Mammary epithelial cell (primary cell): ENCODE measurements around the gene SHKBP1.

Source experiments
- EZH2 ChIP-seq: IDR thresholded peaks from 2 replicates; pipeline ENCODE4 v1.6.1; 2012; ENCODE audit warnings: low read length, inconsistent platforms, borderline replicate concordance
- TF ChIP-seq, protein P1 (sequence below), 2 donors: IDR thresholded peaks in 1 of 2; conservative IDR thresholded peaks in 1 of 2; 2 replicates each; pipeline ENCODE4 v1.5.1; 2011 to 2012; ENCODE audit warnings: inconsistent platforms in 2 of 2, low read length in 2 of 2, mild to moderate bottlenecking in 2 of 2, control low read depth in 1 of 2, low read depth in 1 of 2; ENCODE audit not compliant: insufficient read depth in 1 of 2; ENCODE audit errors: extremely low read depth in 1 of 2

DNA sequence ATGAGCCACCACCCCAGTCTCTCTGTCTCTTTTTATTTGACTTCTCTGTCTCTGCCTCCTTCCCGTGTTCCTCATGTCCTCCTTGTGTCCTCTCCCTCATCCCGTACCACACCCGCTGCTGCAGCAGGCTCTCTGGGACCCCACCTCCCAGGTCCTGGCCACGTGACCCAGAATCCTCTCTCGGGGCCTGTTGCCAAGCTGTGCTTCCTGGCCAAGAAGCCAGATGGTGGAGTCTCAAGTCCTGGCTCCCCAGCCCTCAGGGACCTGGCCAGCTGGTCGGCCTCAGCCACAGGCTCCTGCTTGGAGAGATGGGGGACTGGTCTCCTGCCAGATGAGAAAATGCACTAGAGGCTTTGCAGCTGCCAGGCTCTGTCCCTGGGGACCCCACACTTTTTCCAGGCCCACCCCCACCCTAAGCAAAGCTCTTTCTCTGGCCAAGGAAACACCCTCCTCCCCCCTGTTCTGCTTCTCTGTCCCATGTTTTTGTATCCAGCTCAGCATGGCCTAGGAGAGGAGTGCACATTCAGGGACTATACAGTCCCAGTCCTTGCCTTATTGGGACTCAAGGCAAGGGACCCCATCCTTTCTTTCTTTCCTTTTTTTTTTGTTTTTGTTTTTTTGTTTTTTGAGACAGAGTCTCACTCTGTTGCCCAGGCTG lies 34.3 kb upstream of the SHKBP1 start:
- no peak for TF ChIP-seq EZH2
- TF ChIP-seq, protein P1, sequence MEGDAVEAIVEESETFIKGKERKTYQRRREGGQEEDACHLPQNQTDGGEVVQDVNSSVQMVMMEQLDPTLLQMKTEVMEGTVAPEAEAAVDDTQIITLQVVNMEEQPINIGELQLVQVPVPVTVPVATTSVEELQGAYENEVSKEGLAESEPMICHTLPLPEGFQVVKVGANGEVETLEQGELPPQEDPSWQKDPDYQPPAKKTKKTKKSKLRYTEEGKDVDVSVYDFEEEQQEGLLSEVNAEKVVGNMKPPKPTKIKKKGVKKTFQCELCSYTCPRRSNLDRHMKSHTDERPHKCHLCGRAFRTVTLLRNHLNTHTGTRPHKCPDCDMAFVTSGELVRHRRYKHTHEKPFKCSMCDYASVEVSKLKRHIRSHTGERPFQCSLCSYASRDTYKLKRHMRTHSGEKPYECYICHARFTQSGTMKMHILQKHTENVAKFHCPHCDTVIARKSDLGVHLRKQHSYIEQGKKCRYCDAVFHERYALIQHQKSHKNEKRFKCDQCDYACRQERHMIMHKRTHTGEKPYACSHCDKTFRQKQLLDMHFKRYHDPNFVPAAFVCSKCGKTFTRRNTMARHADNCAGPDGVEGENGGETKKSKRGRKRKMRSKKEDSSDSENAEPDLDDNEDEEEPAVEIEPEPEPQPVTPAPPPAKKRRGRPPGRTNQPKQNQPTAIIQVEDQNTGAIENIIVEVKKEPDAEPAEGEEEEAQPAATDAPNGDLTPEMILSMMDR (conservative IDR thresholded peaks at IDR 0.05 in 1 of 2, IDR thresholded peaks at IDR 0.05 in 1 of 2; ENCODE audit: extremely low read depth in 1 of 2, insufficient read depth in 1 of 2, low read depth in 1 of 2, low read length in 2 of 2), result no peak
